ENCODE data around the gene IL1F10.
"Not testable (repeated sequence)": the region's sequence is repeated elsewhere in the genome, so short reads cannot be mapped to it uniquely, and the experiment has no call there.

DNA sequence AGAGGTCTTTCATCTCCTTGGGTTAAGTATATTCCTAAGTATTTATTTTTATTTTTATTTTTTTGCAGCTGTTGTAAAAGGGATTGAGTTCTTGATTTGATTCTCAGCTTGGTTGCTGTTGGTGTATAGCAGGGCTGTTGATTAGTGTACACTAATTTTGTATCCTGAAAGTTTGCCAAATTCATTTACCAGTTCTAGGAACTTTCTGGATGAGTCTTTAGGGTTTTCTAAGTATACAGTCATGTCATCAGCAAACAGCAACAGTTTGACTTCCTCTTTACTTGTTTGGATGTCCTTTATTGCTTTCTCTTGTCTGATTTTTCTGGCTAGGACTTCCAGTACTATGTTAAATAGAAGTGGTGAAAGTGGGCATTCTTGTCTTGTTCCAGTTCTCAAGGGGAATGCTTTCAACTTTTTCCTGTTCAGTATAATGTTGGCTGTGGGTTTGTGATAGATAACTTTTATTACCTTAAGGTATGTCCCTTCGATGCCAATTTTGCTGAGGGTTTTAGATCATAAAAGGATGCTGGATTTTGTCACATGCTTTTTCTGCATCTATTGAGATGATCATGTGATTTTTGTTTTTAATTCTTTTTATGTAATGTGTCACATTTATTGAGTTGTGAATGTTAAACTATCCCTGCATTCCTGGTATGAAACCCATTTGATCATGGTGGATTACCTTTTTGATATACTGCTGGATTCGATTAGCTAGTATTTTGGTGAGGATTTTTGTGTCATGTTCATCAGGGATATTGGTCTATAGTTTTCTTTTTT is 29.3 kb downstream of the IL1F10 start:
- TF ChIP-seq, protein P1, sequence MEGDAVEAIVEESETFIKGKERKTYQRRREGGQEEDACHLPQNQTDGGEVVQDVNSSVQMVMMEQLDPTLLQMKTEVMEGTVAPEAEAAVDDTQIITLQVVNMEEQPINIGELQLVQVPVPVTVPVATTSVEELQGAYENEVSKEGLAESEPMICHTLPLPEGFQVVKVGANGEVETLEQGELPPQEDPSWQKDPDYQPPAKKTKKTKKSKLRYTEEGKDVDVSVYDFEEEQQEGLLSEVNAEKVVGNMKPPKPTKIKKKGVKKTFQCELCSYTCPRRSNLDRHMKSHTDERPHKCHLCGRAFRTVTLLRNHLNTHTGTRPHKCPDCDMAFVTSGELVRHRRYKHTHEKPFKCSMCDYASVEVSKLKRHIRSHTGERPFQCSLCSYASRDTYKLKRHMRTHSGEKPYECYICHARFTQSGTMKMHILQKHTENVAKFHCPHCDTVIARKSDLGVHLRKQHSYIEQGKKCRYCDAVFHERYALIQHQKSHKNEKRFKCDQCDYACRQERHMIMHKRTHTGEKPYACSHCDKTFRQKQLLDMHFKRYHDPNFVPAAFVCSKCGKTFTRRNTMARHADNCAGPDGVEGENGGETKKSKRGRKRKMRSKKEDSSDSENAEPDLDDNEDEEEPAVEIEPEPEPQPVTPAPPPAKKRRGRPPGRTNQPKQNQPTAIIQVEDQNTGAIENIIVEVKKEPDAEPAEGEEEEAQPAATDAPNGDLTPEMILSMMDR (IDR thresholded peaks at IDR 0.05; ENCODE audit: poor library complexity): not testable (repeated sequence)
- TF ChIP-seq EZH2 (IDR thresholded peaks at IDR 0.05; ENCODE audit: borderline replicate concordance); EZH2phosphoT487 (IDR thresholded peaks at IDR 0.05; ENCODE audit: low read depth, severe bottlenecking, unreplicated experiment): not testable (repeated sequence)

All from hepatocyte (in vitro differentiated cells).